Activated CD4-positive, CD25-positive, alpha-beta regulatory T cell (primary cell): ENCODE data around the gene OPN1MW2.
"Not testable (repeated sequence)": the region's sequence is repeated elsewhere in the genome, so short reads cannot be mapped to it uniquely, and the experiment has no call there.

ENCODE experiments used
- DNase-seq, 4 experiments: peaks; one replicate each; lab custom pipeline; 2025; lab: John Stamatoyannopoulos, UW

The OPN1MW2 gene

GRCh38 chrX:154219456-154219855 is at the start of gene OPN1MW2:
TSS of gene OPN1MW2 (plus strand) at chrX:154219756. CDS start at chrX:154219816, 60 bp downstream.
- DNase-seq = not testable (repeated sequence)

GRCh38 chrX:154172535-154172943 is 47.0 kb upstream of the OPN1MW2 start:
- DNase-seq = not testable (repeated sequence)

- not testable (repeated sequence) for DNase-seq
Observed at GRCh38 chrX:154174356-154174755, 45.2 kb upstream of the OPN1MW2 start.

GRCh38 chrX:154182296-154182695 is 37.3 kb upstream of the OPN1MW2 start, which contains the start of gene OPN1MW:
TSS of gene OPN1MW (plus strand) at chrX:154182596. CDS start at chrX:154182678, 82 bp downstream.
- not testable (repeated sequence) for DNase-seq

- not testable (repeated sequence) for DNase-seq
Observed at GRCh38 chrX:154183794-154184193, 35.8 kb upstream of the OPN1MW2 start.

GRCh38 chrX:154192846-154193245 is 26.7 kb upstream of the OPN1MW2 start:
- DNase-seq = not testable (repeated sequence)

GRCh38 chrX:154194316-154194715 is 25.2 kb upstream of the OPN1MW2 start:
- not testable (repeated sequence) for DNase-seq

- not testable (repeated sequence) for DNase-seq
Observed at GRCh38 chrX:154196466-154196865, 23.1 kb upstream of the OPN1MW2 start.

GRCh38 chrX:154209670-154210418 is 9.7 kb upstream of the OPN1MW2 start:
- not testable (repeated sequence) for DNase-seq

- DNase-seq = not testable (repeated sequence)
Observed at GRCh38 chrX:154211057-154211456, 8.5 kb upstream of the OPN1MW2 start.

GRCh38 chrX:154211499-154211898 is 8.1 kb upstream of the OPN1MW2 start:
- not testable (repeated sequence) for DNase-seq

- DNase-seq = not testable (repeated sequence)
Observed at GRCh38 chrX:154225292-154225691, 5.7 kb downstream of the OPN1MW2 start.

- DNase-seq = not testable (repeated sequence)
Observed at GRCh38 chrX:154226706-154227105, 7.2 kb downstream of the OPN1MW2 start.

- DNase-seq = not testable (repeated sequence)
Observed at GRCh38 chrX:154231443-154231842, 11.9 kb downstream of the OPN1MW2 start.

GRCh38 chrX:154233620-154234019 is 14.1 kb downstream of the OPN1MW2 start:
- DNase-seq = not testable (repeated sequence)

GRCh38 chrX:154238939-154239559 is 19.5 kb downstream of the OPN1MW2 start:
- not testable (repeated sequence) for DNase-seq

GRCh38 chrX:154239982-154240503 is 20.5 kb downstream of the OPN1MW2 start:
- DNase-seq = not testable (repeated sequence)

GRCh38 chrX:154247377-154248045 is 28.0 kb downstream of the OPN1MW2 start:
- DNase-seq = not testable (repeated sequence)

- not testable (repeated sequence) for DNase-seq
Observed at GRCh38 chrX:154248076-154248475, 28.5 kb downstream of the OPN1MW2 start.

GRCh38 chrX:154257282-154257681 is 37.7 kb downstream of the OPN1MW2 start, which contains the start of gene OPN1MW3:
TSS of gene OPN1MW3 (plus strand) at chrX:154257582. CDS start at chrX:154257620, 38 bp downstream.
- DNase-seq = not testable (repeated sequence)

- not testable (repeated sequence) for DNase-seq
Observed at GRCh38 chrX:154258711-154259110, 39.2 kb downstream of the OPN1MW2 start.

GRCh38 chrX:154263072-154263471 is 43.5 kb downstream of the OPN1MW2 start:
- DNase-seq = not testable (repeated sequence)
